DOHH2 (cell line): ENCODE data around the gene NDUFC2.

Experiments used
- H3F3A ChIP-seq: fragments of 200-600 bp; sonication (generic), shearing (Covaris generic); 2 replicates; pipeline ENCODE4 v1.6.0; 2016; ENCODE audit warnings: antibody characterized with exemption, mild to moderate bottlenecking; ENCODE audit not compliant: control insufficient read depth, insufficient read depth
- H3K27ac ChIP-seq: fragments of 200-600 bp; sonication (generic); 2 replicates; pipeline ENCODE4 v1.5.1; 2014; ENCODE audit warnings: low read depth, mild to moderate bottlenecking, low read length, moderate library complexity
- H3K27me3 ChIP-seq: fragments of 200-600 bp; sonication (generic); 2 replicates; pipeline ENCODE4 v1.6.1; 2014; ENCODE audit warnings: mild to moderate bottlenecking, low read length, mixed read lengths; ENCODE audit not compliant: control insufficient read depth
- H3K36me3 ChIP-seq: fragments of 200-600 bp; sonication (generic); 2 replicates; pipeline ENCODE4 v1.6.1; 2014; ENCODE audit warnings: mild to moderate bottlenecking, low read length, moderate library complexity, mixed read lengths; ENCODE audit not compliant: control insufficient read depth
- H3K4me1 ChIP-seq: fragments of 200-600 bp; sonication (generic); 2 replicates; pipeline ENCODE4 v1.6.1; 2014; ENCODE audit warnings: mild to moderate bottlenecking, low read length, mixed read lengths; ENCODE audit not compliant: control insufficient read depth
- H3K4me2 ChIP-seq: fragments of 200-600 bp; sonication (generic); 2 replicates; pipeline ENCODE4 v1.6.0; 2014; ENCODE audit warnings: mild to moderate bottlenecking, low read length, moderate library complexity
- H3K4me3 ChIP-seq: fragments of 200-600 bp; sonication (generic); 2 replicates; pipeline ENCODE4 v1.5.1; 2014; ENCODE audit warnings: mild to moderate bottlenecking, low read length, mixed read lengths
- H3K79me2 ChIP-seq: fragments of 200-600 bp; sonication (generic); 2 replicates; pipeline ENCODE4 v1.6.1; 2014; ENCODE audit warnings: mild to moderate bottlenecking, low read length, mixed read lengths; ENCODE audit not compliant: control insufficient read depth
- H3K9me2 ChIP-seq: fragments of 200-600 bp; sonication (generic); replicated peaks from 2 replicates; pipeline ENCODE4 v1.6.1; 2014; ENCODE audit warnings: mild to moderate bottlenecking, low read length, mixed read lengths; ENCODE audit not compliant: control insufficient read depth
- H3K9me3 ChIP-seq: fragments of 200-600 bp; sonication (generic); 2 replicates; pipeline ENCODE4 v1.6.1; 2014; ENCODE audit warnings: antibody characterized with exemption, low read length, mixed read lengths; ENCODE audit not compliant: control insufficient read depth, insufficient read depth
- H4K20me1 ChIP-seq: fragments of 200-600 bp; sonication (generic); 2 replicates; pipeline ENCODE4 v1.6.0; 2014; ENCODE audit warnings: low read depth, mild to moderate bottlenecking, antibody characterized with exemption, low read length, moderate library complexity; ENCODE audit not compliant: control insufficient read depth, insufficient read depth
- CTCF ChIP-seq: fragments of 200-600 bp; sonication (generic); IDR thresholded peaks from one replicate; pipeline ENCODE4 v1.5.1; 2014; ENCODE audit warnings: antibody characterized with exemption, mild to moderate bottlenecking, low read depth, low read length; ENCODE audit not compliant: poor library complexity, severe bottlenecking
- EZH2phosphoT487 ChIP-seq: fragments of 200-600 bp; sonication (generic); IDR thresholded peaks from 2 replicates; pipeline ENCODE4 v1.6.1; 2017; ENCODE audit warnings: borderline replicate concordance, mild to moderate bottlenecking, antibody characterized with exemption, low read length, moderate library complexity, mixed read lengths

The NDUFC2 gene

GRCh38 chr11:78070621-78071020 lies 9.0 kb downstream of the NDUFC2 start:
- Histone ChIP-seq H3K79me2 (peaks cover 20% of the 10 kb centered on the region), H3K4me2 (no peak overlapping the region), H3K27me3 (no peaks in the 10 kb centered on the region), H4K20me1 (no peaks in the 10 kb centered on the region), H3K9me3 (no peaks in the 10 kb centered on the region), H3K4me1 (no peaks in the 10 kb centered on the region), H3K36me3 (peaks cover 32% of the 10 kb centered on the region), H3K9me2 (no peaks in the 10 kb centered on the region), H3K27ac (no peak overlapping the region), H3K4me3 (no peak overlapping the region), H3F3A (no peaks in the 10 kb centered on the region)
- TF ChIP-seq EZH2phosphoT487 (no peak), CTCF (no peak)

GRCh38 chr11:78069465-78069864 lies 10.2 kb downstream of the NDUFC2 start:
- Histone ChIP-seq H3K9me3 (no peaks in the 10 kb centered on the region), H3F3A (no peaks in the 10 kb centered on the region), H3K4me3 (no peak overlapping the region), H3K4me1 (no peaks in the 10 kb centered on the region), H4K20me1 (no peaks in the 10 kb centered on the region), H3K79me2 (peaks cover 8% of the 10 kb centered on the region), H3K27ac (no peak overlapping the region), H3K27me3 (no peaks in the 10 kb centered on the region), H3K9me2 (no peaks in the 10 kb centered on the region), H3K36me3 (peaks cover 32% of the 10 kb centered on the region), H3K4me2 (no peak overlapping the region)
- TF ChIP-seq EZH2phosphoT487 (no peak), CTCF (no peak)

- H3K27ac ChIP-seq: no peak overlapping the region
- no peaks in the 10 kb centered on the region for H3K9me2 ChIP-seq
- H3K4me3 ChIP-seq: no peak overlapping the region
- no peaks in the 10 kb centered on the region for H3F3A ChIP-seq
- no peaks in the 10 kb centered on the region for H4K20me1 ChIP-seq
- no peaks in the 10 kb centered on the region for H3K4me1 ChIP-seq
- H3K9me3 ChIP-seq: no peaks in the 10 kb centered on the region
- H3K36me3 ChIP-seq: peaks cover 30% of the 10 kb centered on the region
- TF ChIP-seq CTCF: no peak
- no peaks in the 10 kb centered on the region for H3K27me3 ChIP-seq
- no peaks in the 10 kb centered on the region; the same call in 1 of the 2 replicates for H3K79me2 ChIP-seq
- no peak overlapping the region for H3K4me2 ChIP-seq
Measured at GRCh38 chr11:78067704-78068103, 12.0 kb downstream of the NDUFC2 start.

- H3F3A ChIP-seq: no peaks in the 10 kb centered on the region
- H3K9me3 ChIP-seq: no peaks in the 10 kb centered on the region
- no peaks in the 10 kb centered on the region for H3K79me2 ChIP-seq
- no peak for TF ChIP-seq CTCF
- H3K4me1 ChIP-seq: no peaks in the 10 kb centered on the region
- H3K27me3 ChIP-seq: no peaks in the 10 kb centered on the region
- H3K4me3 ChIP-seq: no peak overlapping the region
- no peaks in the 10 kb centered on the region for H4K20me1 ChIP-seq
- H3K36me3 ChIP-seq: peaks cover 25% of the 10 kb centered on the region
- no peaks in the 10 kb centered on the region for H3K9me2 ChIP-seq
- no peak overlapping the region for H3K27ac ChIP-seq
- H3K4me2 ChIP-seq: no peak overlapping the region
Measured at GRCh38 chr11:78066471-78066870, 13.2 kb downstream of the NDUFC2 start.
